RWPE2 (cell line): ENCODE data around the gene PRKAG2.

Source experiments
- ATAC-seq: fragments of 200-7000 bp; cut with Tn5 transposase; 3 replicates; pipeline ENCODE4 v1.9.1; 2021; ENCODE audit warnings: low read depth
- DNase-seq: peaks from one replicate; pipeline ENCODE4 v3.0.0-alpha.2; 2020; ENCODE audit warnings: low spot score
- H3K27ac ChIP-seq: fragments of 450-650 bp; 2 replicates; pipeline ENCODE4 v1.5.1; 2017; ENCODE audit warnings: mild to moderate bottlenecking; ENCODE audit not compliant: poor library complexity, severe bottlenecking
- H3K27me3 ChIP-seq: fragments of 250-450 bp; sonication (Bioruptor Pico); 2 replicates; pipeline ENCODE4 v1.5.1; 2021; ENCODE audit warnings: mild to moderate bottlenecking, moderate library complexity; ENCODE audit not compliant: insufficient read depth, poor library complexity, severe bottlenecking
- H3K36me3 ChIP-seq: fragments of 250-450 bp; sonication (Bioruptor Pico); 2 replicates; pipeline ENCODE4 v1.5.1; 2020; ENCODE audit warnings: low read depth, mild to moderate bottlenecking, moderate library complexity
- H3K4me1 ChIP-seq: fragments of 250-450 bp; sonication (Bioruptor Pico); 2 replicates; pipeline ENCODE4 v1.5.1; 2021; ENCODE audit warnings: mild to moderate bottlenecking, moderate library complexity; ENCODE audit not compliant: insufficient read depth, poor library complexity, severe bottlenecking
- H3K4me3 ChIP-seq: fragments of 250-450 bp; sonication (Bioruptor Pico); 2 replicates; pipeline ENCODE4 v1.5.1; 2021; ENCODE audit warnings: mild to moderate bottlenecking, moderate library complexity; ENCODE audit not compliant: severe bottlenecking
- H3K9me3 ChIP-seq: fragments of 250-450 bp; sonication (Bioruptor Pico); 2 replicates; pipeline ENCODE4 v1.5.1; 2021; ENCODE audit warnings: mild to moderate bottlenecking, moderate library complexity; ENCODE audit not compliant: severe bottlenecking
- CTCF ChIP-seq: fragments of 450-650 bp; IDR thresholded peaks from one replicate; pipeline ENCODE4 v1.5.1; 2017; ENCODE audit warnings: mild to moderate bottlenecking, moderate library complexity; ENCODE audit not compliant: poor library complexity, severe bottlenecking

Gene PRKAG2

GRCh38 chr7:151755131-151755801 lies 121.6 kb downstream of the PRKAG2 start:
- no peak for TF ChIP-seq CTCF
- no peaks in the 10 kb centered on the region for H3K27me3 ChIP-seq
- no peak overlapping the region for H3K4me3 ChIP-seq
- peak overlapping the region; percentile 79 for H3K27ac ChIP-seq
- no peak for DNase-seq
- H3K36me3 ChIP-seq: no peaks in the 10 kb centered on the region
- no peaks in the 10 kb centered on the region for H3K9me3 ChIP-seq
- peaks cover 18% of the 10 kb centered on the region for H3K4me1 ChIP-seq
- no peak for ATAC-seq

- H3K4me3 ChIP-seq: no peak overlapping the region
- DNase-seq (no peak), ATAC-seq (no peak)
- H3K4me1 ChIP-seq: peaks cover 18% of the 10 kb centered on the region
- H3K9me3 ChIP-seq: no peaks in the 10 kb centered on the region
- no peaks in the 10 kb centered on the region for H3K36me3 ChIP-seq
- H3K27me3 ChIP-seq: no peaks in the 10 kb centered on the region
- peak overlapping the region; percentile 79 for H3K27ac ChIP-seq
- TF ChIP-seq CTCF: no peak
These were observed 122.2 kb downstream of the PRKAG2 start for GRCh38 chr7:151754688-151755130.

- H3K27ac ChIP-seq: peak overlapping the region; percentile 79
These were observed 122.7 kb downstream of the PRKAG2 start for GRCh38 chr7:151754142-151754590.

GRCh38 chr7:151752816-151753595 lies 123.9 kb downstream of the PRKAG2 start:
- H3K27me3 ChIP-seq: no peaks in the 10 kb centered on the region
- ATAC-seq: no peak
- no peaks in the 10 kb centered on the region for H3K9me3 ChIP-seq
- no peak overlapping the region for H3K4me3 ChIP-seq
- no peak for TF ChIP-seq CTCF
- H3K36me3 ChIP-seq: no peaks in the 10 kb centered on the region
- no peak for DNase-seq
- H3K4me1 ChIP-seq: peaks cover 18% of the 10 kb centered on the region
- peak overlapping the region; percentile 79 for H3K27ac ChIP-seq

More at GRCh38 chr7:151754142-151754590, 122.7 kb downstream of the PRKAG2 start:
- DNase-seq (peak; percentile 87), ATAC-seq (peak; percentile 95)
- Histone ChIP-seq H3K9me3 (no peaks in the 10 kb centered on the region), H3K27me3 (no peaks in the 10 kb centered on the region), H3K4me3 (no peak overlapping the region), H3K4me1 (peaks cover 18% of the 10 kb centered on the region), H3K36me3 (no peaks in the 10 kb centered on the region)
- peak; percentile 97 for TF ChIP-seq CTCF
